Activated CD4-positive, alpha-beta T cell treated with anti-CD3 and anti-CD28 coated beads, Interleukin-2, amount 50 U/mL, for 24 hours (primary cell): ENCODE measurements around the gene RPS6KA5.

Source experiments
- DNase-seq, 2 donors: peaks; one replicate each; pipeline ENCODE4 v3.0.0-alpha.2; 2020; ENCODE audit warnings: low read depth in 1 of 2, low spot score in 1 of 2

The RPS6KA5 gene

DNA sequence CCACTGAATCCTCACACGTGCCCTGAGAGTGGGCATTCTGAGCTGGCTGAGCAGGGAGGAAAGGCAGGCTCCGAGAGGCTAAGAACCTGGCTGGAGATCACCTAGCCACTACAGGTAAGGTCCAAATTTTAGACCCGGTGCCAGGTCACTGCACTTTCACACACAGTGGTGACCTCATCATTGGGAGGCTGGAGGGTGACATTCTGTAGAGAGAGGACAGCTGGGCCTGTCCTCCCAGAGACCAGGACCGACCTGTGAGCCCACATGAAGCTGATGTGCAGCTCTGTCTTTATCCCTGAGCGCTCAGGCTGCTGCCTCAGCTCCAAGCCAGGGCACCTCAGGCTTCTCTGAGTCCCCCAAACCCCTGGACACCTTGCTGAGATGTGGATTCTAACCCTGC, 248.3 kb downstream of the RPS6KA5 start:
- no peak for DNase-seq

DNA sequence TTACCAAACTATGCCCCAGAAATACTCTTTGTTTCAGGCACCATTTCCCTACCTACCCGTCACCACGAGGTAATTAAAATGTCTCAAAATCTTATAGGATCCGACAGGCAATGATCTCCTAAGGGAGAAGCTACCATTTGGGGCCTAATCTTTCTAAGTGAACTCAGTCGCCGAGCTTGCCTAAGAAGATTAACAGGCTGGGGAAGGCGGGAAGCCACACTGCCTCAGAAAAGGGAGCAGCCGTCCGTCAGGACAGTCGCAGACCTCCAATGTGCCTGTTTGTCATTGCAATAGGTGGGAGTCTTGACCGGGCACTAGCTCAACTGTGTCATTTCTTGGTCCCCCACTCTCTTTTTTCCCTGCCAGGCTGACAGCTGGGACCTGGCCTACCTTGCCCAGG, 248.8 kb downstream of the RPS6KA5 start:
- no peak for DNase-seq

DNA sequence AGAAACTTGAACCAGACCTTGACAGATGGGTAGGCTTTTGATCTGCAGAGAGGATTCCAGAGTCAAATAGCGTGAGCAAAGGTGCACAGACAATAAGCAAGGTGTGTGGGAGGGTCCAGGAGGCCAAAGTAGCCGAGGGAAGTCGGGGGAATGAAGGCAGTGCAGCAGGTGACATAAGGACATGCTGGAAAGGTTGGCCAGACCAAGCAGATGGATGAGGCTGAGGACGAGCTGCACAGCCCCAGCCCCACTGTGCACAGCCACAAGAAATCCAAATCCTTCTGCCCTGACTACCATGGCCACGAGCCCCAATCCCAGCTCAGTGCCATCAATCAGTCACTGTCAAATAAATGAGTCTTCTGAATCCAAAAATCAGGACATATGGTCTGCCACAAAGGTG, 249.6 kb downstream of the RPS6KA5 start:
- DNase-seq: no peak

DNA sequence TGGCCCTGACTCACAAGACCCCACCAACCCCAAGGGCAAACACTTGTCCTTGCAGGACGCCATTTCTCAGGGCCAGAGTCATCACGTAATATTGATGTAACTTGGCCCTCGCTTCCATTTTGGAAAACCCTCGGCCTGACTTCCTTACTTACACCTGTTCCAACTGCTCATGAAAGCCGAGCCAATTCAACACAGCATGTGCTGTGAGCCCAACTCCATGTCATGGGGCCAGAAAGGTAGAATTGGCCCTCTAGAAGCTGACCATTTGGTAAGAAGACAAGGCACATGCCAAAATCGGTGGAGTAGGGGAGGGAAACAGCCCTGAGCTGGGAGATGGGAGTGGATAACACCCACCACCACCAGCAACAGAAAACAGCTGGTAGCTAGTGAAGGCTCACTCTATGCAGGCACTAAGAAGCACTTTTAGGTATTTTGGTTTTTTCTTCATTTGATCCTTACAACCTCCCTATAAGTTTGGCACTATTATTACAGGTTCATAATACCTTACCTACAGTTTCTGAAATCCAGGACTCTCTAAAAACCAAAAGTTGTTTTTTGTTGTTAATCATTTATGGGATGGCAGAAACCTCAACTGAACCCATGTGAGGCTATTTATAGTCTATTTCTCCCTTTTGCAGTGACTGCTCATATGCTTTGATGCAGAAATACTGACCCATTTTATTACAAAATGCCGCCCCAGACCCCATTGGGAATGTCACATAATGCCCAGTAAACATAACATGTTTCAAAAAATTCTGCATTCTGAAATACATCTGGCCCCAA, 250.7 kb downstream of the RPS6KA5 start:
- no peak for DNase-seq

DNA sequence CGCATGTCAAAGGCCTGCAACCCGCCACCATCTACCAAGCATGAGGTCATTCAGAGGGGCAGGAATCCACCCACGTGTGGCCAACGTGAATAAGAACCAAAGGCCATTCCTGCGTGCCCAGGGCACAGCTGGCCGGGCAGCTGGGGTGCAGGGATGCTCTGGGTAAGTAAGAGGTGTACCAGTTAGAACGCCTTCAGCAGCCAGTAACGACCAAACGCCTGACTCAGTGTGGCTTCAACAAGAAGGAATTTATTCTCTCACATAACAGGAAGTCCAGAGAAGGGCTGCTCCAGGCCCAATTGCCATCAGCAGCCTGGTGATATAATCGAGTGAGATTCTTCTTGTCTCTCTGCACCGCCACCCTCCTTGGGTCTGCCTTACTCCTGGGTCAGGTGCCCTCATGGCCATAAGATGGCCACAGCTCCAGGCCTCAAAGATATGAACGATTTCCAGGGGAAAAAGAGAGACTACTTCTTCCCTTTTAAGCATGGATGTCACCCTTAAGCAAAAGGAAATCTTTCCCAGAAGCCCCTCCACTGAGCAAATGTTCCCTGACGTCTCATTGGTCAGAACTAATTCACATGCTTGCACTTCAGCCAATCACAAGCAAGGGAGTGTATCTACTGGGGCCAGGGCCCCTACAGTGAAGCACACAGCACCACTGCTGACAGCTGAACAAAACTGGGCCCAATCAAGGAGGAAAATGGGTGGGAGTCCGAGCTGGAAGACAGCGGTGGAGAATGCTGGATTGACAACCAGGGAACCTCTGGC, 251.5 kb downstream of the RPS6KA5 start:
- no peak for DNase-seq

DNA sequence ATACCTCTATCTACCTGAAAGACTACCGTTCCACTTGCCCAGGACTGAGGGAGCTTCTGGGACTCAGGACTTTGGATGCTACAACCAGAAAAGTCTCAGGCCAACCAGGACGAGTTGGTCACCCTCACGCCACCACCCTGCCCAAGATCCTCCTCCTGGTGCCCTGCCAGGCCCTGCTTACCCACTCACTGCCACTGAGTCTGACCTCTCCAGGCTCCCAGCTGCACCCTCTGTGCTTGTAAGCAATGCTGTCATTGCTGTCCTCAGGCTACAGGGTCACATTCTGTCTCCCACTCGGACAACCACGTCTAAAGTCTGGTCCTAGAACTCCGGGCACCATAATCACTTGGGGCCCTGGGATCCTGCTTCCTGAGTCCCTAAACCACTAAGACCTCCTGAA, 253.4 kb downstream of the RPS6KA5 start:
- no peak for DNase-seq

DNA sequence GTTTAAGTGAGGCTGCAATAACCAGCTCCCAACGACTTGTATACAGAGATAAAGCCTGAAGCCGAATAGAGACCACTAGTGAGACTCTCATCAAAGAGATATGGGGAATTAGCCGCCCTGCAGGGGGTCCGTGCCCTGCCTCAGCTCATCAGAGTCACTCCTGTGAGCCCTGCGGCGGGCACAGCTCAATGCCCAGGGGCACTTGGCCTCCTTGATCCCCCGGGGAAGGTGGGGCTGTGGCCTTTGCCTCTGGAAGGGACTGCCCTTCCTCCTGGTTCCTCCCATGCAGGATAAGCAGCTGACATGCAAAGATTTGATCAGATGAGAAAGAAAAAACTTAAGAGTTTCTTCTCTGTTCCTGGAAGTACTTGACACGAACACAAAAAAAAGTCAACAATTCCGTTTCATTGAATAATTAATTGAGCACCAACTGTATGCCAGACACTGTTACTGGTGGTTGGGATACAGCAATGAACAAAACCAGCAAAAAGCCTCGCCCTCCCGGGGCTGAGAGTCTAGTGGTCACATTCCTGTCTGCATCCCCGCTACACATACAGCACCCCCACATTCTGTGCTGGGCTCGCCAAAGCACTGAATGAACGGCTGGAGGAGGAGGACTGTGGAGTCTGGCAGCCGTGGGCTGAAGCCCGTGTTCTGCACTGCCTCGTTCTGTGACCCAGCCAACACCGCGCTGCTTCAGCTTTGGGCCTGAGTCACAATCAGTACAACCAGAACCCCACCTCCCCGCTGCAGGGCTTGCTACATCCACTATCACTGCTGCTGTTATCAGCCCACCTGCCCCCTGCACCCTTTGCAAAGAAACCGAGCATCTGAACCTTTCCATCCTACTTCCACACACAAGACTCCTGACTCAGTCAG, 254.5 kb downstream of the RPS6KA5 start:
- DNase-seq: no peak

DNA sequence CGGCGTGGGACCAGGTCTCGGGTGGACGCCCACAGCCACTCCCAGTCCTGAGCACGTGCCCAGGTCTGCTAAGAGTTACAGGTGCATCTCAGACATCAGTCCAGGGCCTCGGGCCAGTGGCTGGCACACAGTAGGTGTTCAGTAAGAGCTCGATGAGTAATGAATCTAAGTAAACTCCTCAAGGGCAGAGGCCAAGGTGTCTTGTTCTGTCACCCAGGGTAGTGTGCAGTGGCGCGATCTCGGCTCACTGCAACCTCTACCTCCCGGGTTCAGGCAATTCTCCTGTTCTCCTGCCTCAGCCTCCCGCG, 255.4 kb downstream of the RPS6KA5 start:
- no peak for DNase-seq

DNA sequence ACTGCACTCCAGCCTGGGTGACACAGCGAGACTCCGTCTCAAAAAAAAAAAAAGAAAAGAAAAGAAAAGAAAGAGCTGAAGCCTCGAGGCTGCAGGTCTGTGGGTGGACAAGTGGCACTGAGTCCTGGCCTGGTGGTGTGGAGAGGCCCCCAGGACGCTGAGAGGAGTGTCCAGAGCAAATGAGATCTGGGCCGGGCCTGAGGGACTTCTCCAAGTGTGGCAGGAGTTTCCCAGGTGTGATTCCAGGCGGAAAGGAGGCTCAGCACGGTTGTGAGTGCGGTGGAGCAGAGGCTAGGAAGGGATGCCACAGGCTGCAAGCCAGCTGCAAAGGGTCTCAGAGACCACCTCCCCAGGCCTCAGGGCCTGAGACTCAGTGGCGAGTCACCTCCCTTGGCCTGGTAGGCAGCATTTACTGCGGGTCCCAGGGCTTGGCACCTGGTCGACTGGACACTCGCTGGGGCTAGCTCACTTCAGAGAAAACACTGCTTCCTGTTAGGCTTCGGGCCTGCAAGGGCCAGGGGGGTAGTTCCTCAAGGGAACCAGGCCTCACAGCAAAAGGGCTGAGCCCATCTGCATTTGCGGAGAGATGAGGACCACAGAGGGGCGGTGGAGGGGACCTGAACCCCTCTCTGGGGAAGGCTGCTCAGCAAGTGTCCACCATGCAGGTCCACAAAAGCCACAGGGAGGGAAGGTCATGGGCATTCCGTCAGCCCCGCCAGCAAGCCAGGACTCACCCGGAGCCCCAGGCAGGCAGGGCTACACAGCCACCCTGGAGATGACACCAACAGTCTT, 256.0 kb downstream of the RPS6KA5 start:
- no peak for DNase-seq

DNA sequence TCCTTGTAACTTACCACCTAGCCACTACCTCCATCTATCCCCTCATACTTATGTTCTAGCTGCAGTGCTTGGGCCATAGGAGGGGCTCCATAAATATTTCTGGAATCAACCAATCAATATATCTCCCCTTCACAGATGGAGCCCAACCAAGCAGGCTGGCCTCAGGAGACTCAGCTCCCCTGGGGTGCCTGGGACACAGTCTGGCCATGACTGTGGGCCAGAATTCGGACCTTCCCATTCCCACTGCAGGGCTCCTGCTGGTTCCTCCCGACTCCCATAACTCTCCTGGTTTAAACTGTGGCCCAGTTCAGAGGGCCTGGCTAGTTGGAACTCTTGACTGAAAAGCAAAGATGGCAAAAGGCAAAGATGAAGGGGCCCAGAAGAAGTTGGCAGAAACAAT, 257.2 kb downstream of the RPS6KA5 start:
- DNase-seq: no peak

DNA sequence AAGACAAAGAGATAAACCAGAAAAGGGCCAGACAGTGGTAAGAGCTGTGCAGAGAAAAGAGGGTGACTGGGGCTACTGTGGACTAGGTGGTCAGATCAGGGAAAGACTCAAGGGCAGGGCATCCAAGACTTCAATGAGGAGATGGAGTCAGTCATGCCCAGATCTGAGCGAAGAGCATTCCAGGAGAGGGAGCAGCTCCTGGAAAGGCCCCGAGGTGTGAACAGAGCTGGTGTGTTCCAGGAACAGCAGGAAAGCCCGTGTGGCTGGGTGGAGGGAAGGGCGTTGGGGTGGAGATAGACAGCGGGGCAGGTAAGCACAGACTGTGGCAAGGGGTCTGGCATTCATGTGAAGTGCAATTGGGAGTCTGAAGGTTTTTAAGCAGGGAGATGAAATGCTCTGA, 261.0 kb downstream of the RPS6KA5 start:
- DNase-seq: no peak

DNA sequence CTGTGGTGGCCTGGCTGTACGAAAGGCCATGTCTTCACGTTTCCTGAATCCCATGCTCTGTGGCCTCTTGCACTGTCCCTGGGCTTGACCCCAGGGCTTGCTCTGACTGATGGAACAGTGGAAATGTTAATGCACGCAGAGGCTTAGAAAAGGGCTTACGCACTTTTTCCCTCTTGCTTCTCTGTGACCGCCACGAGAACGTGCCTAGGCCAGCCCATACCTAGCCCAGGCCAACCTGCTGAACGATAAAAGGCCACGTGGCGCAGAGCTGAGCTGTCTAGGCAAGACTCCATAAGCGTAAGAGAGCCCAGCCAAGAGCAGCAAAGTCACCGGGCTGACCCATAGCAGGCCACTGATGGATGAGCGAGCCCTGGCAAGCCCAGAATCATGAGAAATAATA, 262.5 kb downstream of the RPS6KA5 start:
- no peak for DNase-seq
